ENCODE results near the gene TMEM128.

DNA sequence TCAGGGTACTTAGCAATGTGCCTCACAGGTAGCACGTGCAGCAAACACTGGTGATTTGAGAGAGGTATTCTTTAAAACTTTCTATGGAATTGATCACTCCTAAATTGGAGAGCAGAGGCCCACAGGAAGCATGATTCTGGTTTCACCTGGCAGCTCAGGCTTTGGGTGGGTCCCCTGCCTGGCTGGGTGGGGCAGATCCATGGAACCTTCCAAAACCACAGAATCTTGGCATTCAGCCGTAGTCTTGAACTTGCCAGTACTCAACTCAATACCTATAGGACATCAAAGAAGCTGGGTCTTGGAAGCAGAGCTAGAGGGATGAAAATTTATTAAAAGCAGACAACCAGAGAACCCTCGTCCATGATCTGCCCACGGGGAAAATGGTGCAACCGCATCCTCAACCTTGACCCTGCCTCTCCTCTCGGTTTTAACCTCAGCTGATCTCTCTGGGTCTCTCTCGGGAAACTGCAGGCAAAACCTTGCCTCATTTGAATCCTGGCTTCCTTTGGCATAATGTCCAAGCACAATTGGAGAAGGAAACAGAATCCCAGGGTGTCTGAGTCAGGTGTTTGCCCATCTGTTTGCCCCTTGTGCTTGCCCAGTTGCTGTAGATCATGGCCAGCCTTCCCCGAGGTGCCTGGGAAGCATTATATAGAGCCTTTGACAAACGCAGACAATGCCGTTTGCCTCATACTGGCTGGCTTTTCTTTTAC, 44.2 kb downstream of the TMEM128 start:
- TF ChIP-seq, protein P1, sequence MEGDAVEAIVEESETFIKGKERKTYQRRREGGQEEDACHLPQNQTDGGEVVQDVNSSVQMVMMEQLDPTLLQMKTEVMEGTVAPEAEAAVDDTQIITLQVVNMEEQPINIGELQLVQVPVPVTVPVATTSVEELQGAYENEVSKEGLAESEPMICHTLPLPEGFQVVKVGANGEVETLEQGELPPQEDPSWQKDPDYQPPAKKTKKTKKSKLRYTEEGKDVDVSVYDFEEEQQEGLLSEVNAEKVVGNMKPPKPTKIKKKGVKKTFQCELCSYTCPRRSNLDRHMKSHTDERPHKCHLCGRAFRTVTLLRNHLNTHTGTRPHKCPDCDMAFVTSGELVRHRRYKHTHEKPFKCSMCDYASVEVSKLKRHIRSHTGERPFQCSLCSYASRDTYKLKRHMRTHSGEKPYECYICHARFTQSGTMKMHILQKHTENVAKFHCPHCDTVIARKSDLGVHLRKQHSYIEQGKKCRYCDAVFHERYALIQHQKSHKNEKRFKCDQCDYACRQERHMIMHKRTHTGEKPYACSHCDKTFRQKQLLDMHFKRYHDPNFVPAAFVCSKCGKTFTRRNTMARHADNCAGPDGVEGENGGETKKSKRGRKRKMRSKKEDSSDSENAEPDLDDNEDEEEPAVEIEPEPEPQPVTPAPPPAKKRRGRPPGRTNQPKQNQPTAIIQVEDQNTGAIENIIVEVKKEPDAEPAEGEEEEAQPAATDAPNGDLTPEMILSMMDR (IDR thresholded peaks at IDR 0.05) = no peak
- no peak for TF ChIP-seq POLR2A (IDR thresholded peaks at IDR 0.05)
- no peak for TF ChIP-seq POLR2AphosphoS5 (IDR thresholded peaks at IDR 0.05; ENCODE audit: insufficient read depth in 1 of 2, low read depth in 1 of 2)
